ENCODE data around the gene CRADD. TPM values are rescaled to one million over a fixed set of nuclear protein-coding genes. Genes with fewer than 3 reads are reported as not detected.

Gene CRADD
- total and polyA plus RNA-seq, 2 donors (not counting 1 experiment from before 2014, with no cell fraction given): 5.8 to 15.1 TPM

GRCh38 chr12:93790472-93791152, 113.4 kb downstream of the CRADD start:
- no peak overlapping the region for H3K9ac ChIP-seq (ENCODE audit: low read length)
- no peaks in the 10 kb centered on the region for H3K9me3 ChIP-seq (ENCODE audit: control extremely low read depth in 1 of 3, control insufficient read depth in 2 of 3, insufficient read depth in 1 of 3, low read length in 2 of 3)
- Mint-ChIP-seq H3K27me3 (no peaks in the 10 kb centered on the region), H3K9me3 (ENCODE audit: insufficient read depth) (peaks cover 3% of the 10 kb centered on the region), H3K27ac (no peak overlapping the region), H3K4me1 (peaks cover 9% of the 10 kb centered on the region), H3K4me3 (no peak overlapping the region)
- no peak overlapping the region for H3K27ac ChIP-seq (ENCODE audit: low read length in 2 of 2)
- H3K79me2 ChIP-seq (ENCODE audit: control insufficient read depth, insufficient read depth, low read length): no peaks in the 10 kb centered on the region
- H3K4me3 ChIP-seq (ENCODE audit: control extremely low read depth in 1 of 5, extremely low read depth in 1 of 5, insufficient read depth in 1 of 5, low read depth in 2 of 5, low read length in 4 of 5): no peak overlapping the region
- DNase-seq: no peak
- no CpG with 5 or more reads among the region's 5 CpGs for WGBS (ENCODE audit: insufficient coverage)
- CTCF ChIA-PET: no interaction called here
- H2AFZ ChIP-seq (ENCODE audit: insufficient read depth, low read depth, low read length, poor library complexity, severe bottlenecking): no peak overlapping the region
- H4K20me1 ChIP-seq (ENCODE audit: control insufficient read depth, insufficient read depth, low read length, poor library complexity, severe bottlenecking): no peaks in the 10 kb centered on the region
- H3K4me1 ChIP-seq (ENCODE audit: control insufficient read depth in 2 of 2, insufficient read depth in 2 of 2, low read length in 2 of 2): no peaks in the 10 kb centered on the region
- ATAC-seq (ENCODE audit: low read depth): no peak
- TF ChIP-seq EZH2 (IDR thresholded peaks at IDR 0.05; ENCODE audit: borderline replicate concordance, insufficient read depth, low read depth, low read length, poor library complexity, severe bottlenecking): no peak
- TF ChIP-seq, protein P1, sequence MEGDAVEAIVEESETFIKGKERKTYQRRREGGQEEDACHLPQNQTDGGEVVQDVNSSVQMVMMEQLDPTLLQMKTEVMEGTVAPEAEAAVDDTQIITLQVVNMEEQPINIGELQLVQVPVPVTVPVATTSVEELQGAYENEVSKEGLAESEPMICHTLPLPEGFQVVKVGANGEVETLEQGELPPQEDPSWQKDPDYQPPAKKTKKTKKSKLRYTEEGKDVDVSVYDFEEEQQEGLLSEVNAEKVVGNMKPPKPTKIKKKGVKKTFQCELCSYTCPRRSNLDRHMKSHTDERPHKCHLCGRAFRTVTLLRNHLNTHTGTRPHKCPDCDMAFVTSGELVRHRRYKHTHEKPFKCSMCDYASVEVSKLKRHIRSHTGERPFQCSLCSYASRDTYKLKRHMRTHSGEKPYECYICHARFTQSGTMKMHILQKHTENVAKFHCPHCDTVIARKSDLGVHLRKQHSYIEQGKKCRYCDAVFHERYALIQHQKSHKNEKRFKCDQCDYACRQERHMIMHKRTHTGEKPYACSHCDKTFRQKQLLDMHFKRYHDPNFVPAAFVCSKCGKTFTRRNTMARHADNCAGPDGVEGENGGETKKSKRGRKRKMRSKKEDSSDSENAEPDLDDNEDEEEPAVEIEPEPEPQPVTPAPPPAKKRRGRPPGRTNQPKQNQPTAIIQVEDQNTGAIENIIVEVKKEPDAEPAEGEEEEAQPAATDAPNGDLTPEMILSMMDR (IDR thresholded peaks at IDR 0.05): no peak
- H3K4me2 ChIP-seq (replicated peaks; ENCODE audit: low read depth, low read length, poor library complexity, severe bottlenecking): no peak overlapping the region
- intact Hi-C loops (cut with micrococcal nuclease): no loop called here
- POLR2A ChIA-PET: no interaction called here
- H3K36me3 ChIP-seq (replicated peaks in 1 of 2; ENCODE audit: control extremely low read depth in 1 of 2, control insufficient read depth in 1 of 2, extremely low read depth in 1 of 2, insufficient read depth in 2 of 2, low read length in 1 of 2): no peaks in the 10 kb centered on the region
- H3K27me3 ChIP-seq (replicated peaks in 1 of 4; ENCODE audit: control extremely low read depth in 1 of 4, control insufficient read depth in 3 of 4, insufficient read depth in 4 of 4, low read length in 3 of 4): no peaks in the 10 kb centered on the region

- Histone ChIP-seq H3K4me1 (ENCODE audit: control insufficient read depth in 2 of 2, insufficient read depth in 2 of 2, low read length in 2 of 2) (no peaks in the 10 kb centered on the region), H3K9ac (ENCODE audit: low read length) (no peak overlapping the region), H3K9me3 (ENCODE audit: control extremely low read depth in 1 of 3, control insufficient read depth in 2 of 3, insufficient read depth in 1 of 3, low read length in 2 of 3) (no peaks in the 10 kb centered on the region), H3K27ac (ENCODE audit: low read length in 2 of 2) (no peak overlapping the region), H3K36me3 (replicated peaks in 1 of 2; ENCODE audit: control extremely low read depth in 1 of 2, control insufficient read depth in 1 of 2, extremely low read depth in 1 of 2, insufficient read depth in 2 of 2, low read length in 1 of 2) (no peaks in the 10 kb centered on the region), H3K27me3 (replicated peaks in 1 of 4; ENCODE audit: control extremely low read depth in 1 of 4, control insufficient read depth in 3 of 4, insufficient read depth in 4 of 4, low read length in 3 of 4) (no peaks in the 10 kb centered on the region), H3K4me2 (replicated peaks; ENCODE audit: low read depth, low read length, poor library complexity, severe bottlenecking) (no peak overlapping the region), H4K20me1 (ENCODE audit: control insufficient read depth, insufficient read depth, low read length, poor library complexity, severe bottlenecking) (no peaks in the 10 kb centered on the region), H3K79me2 (ENCODE audit: control insufficient read depth, insufficient read depth, low read length) (no peaks in the 10 kb centered on the region), H3K4me3 (ENCODE audit: control extremely low read depth in 1 of 5, extremely low read depth in 1 of 5, insufficient read depth in 1 of 5, low read depth in 2 of 5, low read length in 4 of 5) (no peak overlapping the region), H2AFZ (ENCODE audit: insufficient read depth, low read depth, low read length, poor library complexity, severe bottlenecking) (no peak overlapping the region)
- no peak overlapping the region for H3K27ac Mint-ChIP-seq
- POLR2A ChIA-PET: no interaction called here
- CTCF ChIA-PET: interaction anchor here (0.6 kb wide), 1 partner anchor 64 kb away, joined by 3 read pairs; no protein-coding TSS in a partner anchor
- TF ChIP-seq EZH2 (IDR thresholded peaks at IDR 0.05; ENCODE audit: borderline replicate concordance, insufficient read depth, low read depth, low read length, poor library complexity, severe bottlenecking): no peak
- TF ChIP-seq, protein P1 (IDR thresholded peaks at IDR 0.05): no peak
- DNase-seq: no peak
- WGBS (ENCODE audit: insufficient coverage): 92% methylated on average over 2 of the region's 3 CpGs
- intact Hi-C loops (cut with micrococcal nuclease): no loop called here
- no peak for ATAC-seq (ENCODE audit: low read depth)
- no peaks in the 10 kb centered on the region for H3K27me3 Mint-ChIP-seq
- H3K4me1 Mint-ChIP-seq: peaks cover 9% of the 10 kb centered on the region
- no peak overlapping the region for H3K4me3 Mint-ChIP-seq
- peaks cover 3% of the 10 kb centered on the region for H3K9me3 Mint-ChIP-seq (ENCODE audit: insufficient read depth)
These were observed 115.8 kb downstream of the CRADD start for GRCh38 chr12:93793007-93793406.
